ENCODE data around the gene CHST11. TPM values are rescaled to one million over a fixed set of nuclear protein-coding genes. Genes with fewer than 3 reads are reported as not detected.

The CHST11 gene
- total RNA-seq, 3 donors from 2014 or later, result 12.5 to 16.4 (median 15.5) TPM

DNA sequence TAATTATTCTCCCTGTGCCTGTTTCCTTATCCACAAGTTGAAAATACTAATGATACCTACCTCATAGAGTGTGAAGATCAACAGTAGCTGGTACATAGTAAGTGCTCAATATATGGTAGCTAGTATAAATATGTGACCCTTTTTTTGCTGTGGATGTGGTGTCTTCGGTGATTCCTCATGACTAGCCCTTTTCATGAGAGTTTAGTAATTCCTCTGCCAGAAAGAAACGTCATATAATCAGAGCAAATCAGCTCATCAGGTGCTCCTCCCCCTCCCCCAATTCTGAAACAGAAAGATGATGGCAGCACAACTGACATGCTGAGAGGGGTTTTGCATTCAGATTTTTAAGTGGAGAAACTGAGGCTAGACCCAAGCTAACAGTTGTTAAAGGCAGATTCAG lies 290.6 kb downstream of the CHST11 start:
- no peaks in the 10 kb centered on the region for H3K27me3 ChIP-seq
- no peaks in the 10 kb centered on the region for H3K9me3 ChIP-seq
- no peak for TF ChIP-seq POLR2A (IDR thresholded peaks at IDR 0.05)
- TF ChIP-seq POLR2AphosphoS5 (IDR thresholded peaks at IDR 0.05), result no peak
- TF ChIP-seq, protein P1, sequence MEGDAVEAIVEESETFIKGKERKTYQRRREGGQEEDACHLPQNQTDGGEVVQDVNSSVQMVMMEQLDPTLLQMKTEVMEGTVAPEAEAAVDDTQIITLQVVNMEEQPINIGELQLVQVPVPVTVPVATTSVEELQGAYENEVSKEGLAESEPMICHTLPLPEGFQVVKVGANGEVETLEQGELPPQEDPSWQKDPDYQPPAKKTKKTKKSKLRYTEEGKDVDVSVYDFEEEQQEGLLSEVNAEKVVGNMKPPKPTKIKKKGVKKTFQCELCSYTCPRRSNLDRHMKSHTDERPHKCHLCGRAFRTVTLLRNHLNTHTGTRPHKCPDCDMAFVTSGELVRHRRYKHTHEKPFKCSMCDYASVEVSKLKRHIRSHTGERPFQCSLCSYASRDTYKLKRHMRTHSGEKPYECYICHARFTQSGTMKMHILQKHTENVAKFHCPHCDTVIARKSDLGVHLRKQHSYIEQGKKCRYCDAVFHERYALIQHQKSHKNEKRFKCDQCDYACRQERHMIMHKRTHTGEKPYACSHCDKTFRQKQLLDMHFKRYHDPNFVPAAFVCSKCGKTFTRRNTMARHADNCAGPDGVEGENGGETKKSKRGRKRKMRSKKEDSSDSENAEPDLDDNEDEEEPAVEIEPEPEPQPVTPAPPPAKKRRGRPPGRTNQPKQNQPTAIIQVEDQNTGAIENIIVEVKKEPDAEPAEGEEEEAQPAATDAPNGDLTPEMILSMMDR (IDR thresholded peaks at IDR 0.05), result no peak
- intact Hi-C loops (cut with DNase I; ENCODE audit: low total_unique reads), result no loop called here
- H3K4me3 ChIP-seq, result no peak overlapping the region
- no peak for DNase-seq (ENCODE audit: low spot score in 2 of 2)
- H3K36me3 ChIP-seq, result no peaks in the 10 kb centered on the region
- no peak overlapping the region for H3K27ac ChIP-seq
- H3K4me1 ChIP-seq, result no peaks in the 10 kb centered on the region

DNA sequence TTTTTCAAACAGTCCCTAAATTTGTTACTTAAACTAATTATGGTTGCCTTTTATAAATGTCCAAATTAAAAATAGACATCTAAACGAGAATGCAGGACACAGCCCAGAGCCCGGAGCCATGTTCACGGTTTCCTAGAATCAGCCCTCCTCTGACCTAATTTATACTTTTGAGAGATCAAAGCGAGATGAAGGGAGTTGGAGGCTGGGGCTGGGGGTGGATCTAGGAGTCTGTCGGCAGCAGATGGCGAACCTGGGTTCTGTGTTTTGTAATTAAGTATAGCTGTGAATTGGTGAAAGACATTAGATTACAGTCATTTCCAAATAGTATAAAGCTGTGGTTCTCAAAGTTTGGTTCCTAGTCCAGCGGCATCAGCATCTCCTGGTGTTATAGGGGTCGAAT lies 291.2 kb downstream of the CHST11 start:
- Histone ChIP-seq H3K36me3 (no peaks in the 10 kb centered on the region), H3K27me3 (no peaks in the 10 kb centered on the region), H3K27ac (no peak overlapping the region), H3K9me3 (no peaks in the 10 kb centered on the region), H3K4me1 (no peaks in the 10 kb centered on the region), H3K4me3 (no peak overlapping the region)
- intact Hi-C loops (cut with DNase I; ENCODE audit: low total_unique reads), result no loop called here
- no peak for TF ChIP-seq POLR2A (IDR thresholded peaks at IDR 0.05)
- no peak for TF ChIP-seq POLR2AphosphoS5 (IDR thresholded peaks at IDR 0.05)
- TF ChIP-seq, protein P1 (IDR thresholded peaks at IDR 0.05), result no peak
- DNase-seq (ENCODE audit: low spot score in 2 of 2), result no peak

DNA sequence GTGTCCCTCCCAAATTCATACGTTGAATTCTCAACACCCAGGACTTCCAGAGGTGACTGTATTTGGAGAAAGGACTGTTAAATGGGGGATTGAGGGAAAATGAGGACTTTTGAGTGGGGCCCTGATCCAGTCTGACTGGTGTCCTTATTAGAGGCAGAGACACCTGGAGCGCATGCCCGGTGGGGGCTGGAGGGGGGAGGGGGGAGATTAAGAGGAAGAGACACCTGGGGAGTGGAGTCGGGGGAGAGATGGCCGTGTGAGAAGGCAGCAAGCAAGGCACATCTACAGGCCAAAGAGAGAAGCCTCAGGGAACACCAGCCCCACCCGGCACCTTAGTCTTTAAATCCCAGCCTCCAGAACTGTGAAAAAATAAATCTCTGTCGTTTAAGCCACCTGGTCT lies 291.6 kb downstream of the CHST11 start:
- no peak for TF ChIP-seq POLR2A (IDR thresholded peaks at IDR 0.05)
- no peak for TF ChIP-seq POLR2AphosphoS5 (IDR thresholded peaks at IDR 0.05)
- TF ChIP-seq, protein P1 (IDR thresholded peaks at IDR 0.05), result no peak
- Histone ChIP-seq H3K27ac (no peak overlapping the region), H3K27me3 (no peaks in the 10 kb centered on the region), H3K36me3 (no peaks in the 10 kb centered on the region), H3K9me3 (no peaks in the 10 kb centered on the region), H3K4me3 (no peak overlapping the region), H3K4me1 (no peaks in the 10 kb centered on the region)
- no peak for DNase-seq (ENCODE audit: low spot score in 2 of 2)
- intact Hi-C loops (cut with DNase I; ENCODE audit: low total_unique reads), result no loop called here

DNA sequence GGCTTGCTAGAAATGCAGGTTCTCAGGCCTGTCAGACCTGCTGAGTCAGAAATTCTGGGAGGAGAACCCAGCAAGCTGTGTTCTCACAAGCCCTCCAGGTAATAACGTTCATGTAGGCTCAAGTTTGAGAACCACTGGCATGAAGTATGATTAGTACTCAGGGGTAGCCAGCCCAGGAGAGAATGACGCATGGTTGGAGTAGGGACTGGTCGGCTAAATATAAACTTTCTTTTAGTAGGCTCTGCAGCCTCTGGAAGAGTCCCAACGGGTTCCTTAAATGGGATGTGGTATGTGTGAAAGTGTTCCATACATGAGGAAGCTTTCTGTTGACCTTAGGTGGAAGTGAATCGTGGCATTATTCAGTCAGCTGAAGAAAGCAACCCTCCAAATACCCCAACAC lies 292.0 kb downstream of the CHST11 start:
- H3K4me3 ChIP-seq, result no peak overlapping the region
- DNase-seq (ENCODE audit: low spot score in 2 of 2), result no peak
- H3K27ac ChIP-seq, result no peak overlapping the region
- intact Hi-C loops (cut with DNase I; ENCODE audit: low total_unique reads), result no loop called here
- H3K27me3 ChIP-seq, result no peaks in the 10 kb centered on the region
- no peak for TF ChIP-seq POLR2AphosphoS5 (IDR thresholded peaks at IDR 0.05)
- TF ChIP-seq POLR2A (IDR thresholded peaks at IDR 0.05), result no peak
- TF ChIP-seq, protein P1 (IDR thresholded peaks at IDR 0.05), result no peak
- no peaks in the 10 kb centered on the region for H3K9me3 ChIP-seq
- no peaks in the 10 kb centered on the region for H3K36me3 ChIP-seq
- H3K4me1 ChIP-seq, result no peaks in the 10 kb centered on the region

DNA sequence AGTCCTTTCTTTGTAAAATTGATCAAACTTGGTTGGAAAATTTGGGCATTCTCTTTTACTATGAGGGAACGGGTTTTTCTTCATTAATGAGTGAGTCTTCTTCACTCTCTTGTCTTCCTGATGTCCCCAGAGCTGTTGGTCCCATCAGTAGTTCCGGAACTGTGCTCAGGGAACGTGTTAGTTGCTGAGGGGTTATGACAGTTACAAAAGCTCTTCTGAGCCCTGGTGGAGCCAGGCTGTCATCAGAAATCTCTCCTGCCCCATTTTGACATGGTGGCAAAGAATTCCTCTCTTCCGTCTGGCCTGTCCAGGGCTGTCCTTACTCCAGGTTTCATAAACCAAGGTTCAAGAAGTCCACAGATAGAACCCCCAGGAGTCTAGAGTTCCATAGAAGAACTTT lies 292.8 kb downstream of the CHST11 start:
- Histone ChIP-seq H3K27me3 (no peaks in the 10 kb centered on the region), H3K36me3 (no peaks in the 10 kb centered on the region), H3K9me3 (no peaks in the 10 kb centered on the region), H3K4me3 (no peak overlapping the region), H3K27ac (no peak overlapping the region), H3K4me1 (no peaks in the 10 kb centered on the region)
- no peak for DNase-seq (ENCODE audit: low spot score in 2 of 2)
- TF ChIP-seq, protein P1 (IDR thresholded peaks at IDR 0.05), result no peak
- no peak for TF ChIP-seq POLR2A (IDR thresholded peaks at IDR 0.05)
- TF ChIP-seq POLR2AphosphoS5 (IDR thresholded peaks at IDR 0.05), result no peak
- intact Hi-C loops (cut with DNase I; ENCODE audit: low total_unique reads), result no loop called here

All from breast epithelium (tissue), 4 donors.